GM10266 (cell line): ENCODE measurements around the gene DAP3.
"Not testable (repeated sequence)": the region's sequence is repeated elsewhere in the genome, so short reads cannot be mapped to it uniquely, and the experiment has no call there.

Source experiments
- DNase-seq: peaks from one replicate; pipeline ENCODE4 v3.0.0; 2012; ENCODE audit errors: extremely low spot score
- TF ChIP-seq, protein P1 (sequence below): IDR thresholded peaks from 2 replicates; pipeline ENCODE4 v1.5.1; 2012; ENCODE audit warnings: mild to moderate bottlenecking, low read depth; ENCODE audit not compliant: control insufficient read depth, insufficient read depth; ENCODE audit errors: missing control alignments

DAP3 gene

DNA sequence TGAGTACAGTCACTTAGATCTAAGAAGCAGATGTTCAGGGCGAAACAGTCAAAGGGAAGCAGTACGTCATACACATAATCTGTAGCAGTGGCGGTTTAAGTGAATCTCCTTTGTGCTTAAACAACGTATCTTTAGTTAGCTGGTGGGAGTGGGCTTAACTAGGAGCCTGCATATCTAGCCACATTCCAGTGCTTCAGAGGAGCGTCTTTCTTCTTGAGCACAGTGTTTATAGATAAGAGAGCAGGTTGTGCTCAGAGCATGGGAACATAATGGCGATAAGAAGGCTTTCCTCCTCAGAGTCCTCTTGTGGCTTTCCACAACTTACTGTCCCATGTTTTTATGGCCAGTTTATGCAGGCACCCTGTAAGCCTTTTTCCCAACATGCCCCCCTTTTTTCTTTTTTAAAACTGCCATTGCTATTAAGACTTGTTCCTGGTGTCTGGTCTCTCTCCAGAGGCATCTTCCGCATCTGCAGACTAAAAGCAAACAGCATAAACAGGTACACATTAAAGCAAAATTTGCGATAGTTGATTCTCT is 3.2 kb downstream of the DAP3 start:
- TF ChIP-seq, protein P1, sequence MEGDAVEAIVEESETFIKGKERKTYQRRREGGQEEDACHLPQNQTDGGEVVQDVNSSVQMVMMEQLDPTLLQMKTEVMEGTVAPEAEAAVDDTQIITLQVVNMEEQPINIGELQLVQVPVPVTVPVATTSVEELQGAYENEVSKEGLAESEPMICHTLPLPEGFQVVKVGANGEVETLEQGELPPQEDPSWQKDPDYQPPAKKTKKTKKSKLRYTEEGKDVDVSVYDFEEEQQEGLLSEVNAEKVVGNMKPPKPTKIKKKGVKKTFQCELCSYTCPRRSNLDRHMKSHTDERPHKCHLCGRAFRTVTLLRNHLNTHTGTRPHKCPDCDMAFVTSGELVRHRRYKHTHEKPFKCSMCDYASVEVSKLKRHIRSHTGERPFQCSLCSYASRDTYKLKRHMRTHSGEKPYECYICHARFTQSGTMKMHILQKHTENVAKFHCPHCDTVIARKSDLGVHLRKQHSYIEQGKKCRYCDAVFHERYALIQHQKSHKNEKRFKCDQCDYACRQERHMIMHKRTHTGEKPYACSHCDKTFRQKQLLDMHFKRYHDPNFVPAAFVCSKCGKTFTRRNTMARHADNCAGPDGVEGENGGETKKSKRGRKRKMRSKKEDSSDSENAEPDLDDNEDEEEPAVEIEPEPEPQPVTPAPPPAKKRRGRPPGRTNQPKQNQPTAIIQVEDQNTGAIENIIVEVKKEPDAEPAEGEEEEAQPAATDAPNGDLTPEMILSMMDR, result no peak
- DNase-seq, result no peak

DNA sequence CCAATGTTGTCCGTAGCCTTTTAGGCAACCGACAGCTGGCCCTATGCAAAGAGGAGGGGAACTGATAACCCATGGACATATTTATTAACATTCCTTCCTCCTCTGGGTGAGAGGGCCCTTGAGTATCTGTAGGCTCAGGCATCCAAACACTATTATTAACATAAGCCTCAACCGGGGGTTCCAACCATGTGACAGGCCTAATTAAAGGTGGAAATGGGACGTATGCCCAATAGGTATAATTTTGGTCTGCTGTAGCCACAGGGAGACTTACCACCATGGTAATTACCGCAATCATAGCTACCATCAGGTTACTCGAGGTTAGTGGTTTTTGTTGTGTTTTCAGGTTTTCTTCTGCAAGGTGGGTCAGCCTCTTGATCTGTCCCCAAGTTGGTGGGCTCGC is 5.3 kb downstream of the DAP3 start:
- DNase-seq, result no peak
- TF ChIP-seq, protein P1, result no peak

DNA sequence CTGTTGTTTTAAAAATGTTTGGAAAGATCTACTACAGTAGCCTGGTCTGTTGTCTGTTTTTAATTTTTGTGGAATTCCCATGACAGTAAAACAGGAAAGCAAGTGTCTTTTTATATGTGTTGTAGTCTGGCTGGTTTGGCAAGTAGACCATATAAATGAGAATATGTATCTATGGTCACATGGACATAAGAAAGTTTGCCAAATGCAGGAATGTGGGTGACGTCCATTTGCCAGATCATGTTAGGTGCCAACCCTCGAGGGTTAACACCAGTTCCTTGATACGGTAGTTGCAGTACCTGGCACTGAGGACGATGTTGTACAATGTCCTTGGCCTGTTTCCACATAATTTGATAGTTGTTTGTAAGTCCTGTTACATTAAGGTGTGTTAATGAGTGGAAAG is 6.2 kb downstream of the DAP3 start:
- no peak for DNase-seq
- TF ChIP-seq, protein P1, result no peak

DNA sequence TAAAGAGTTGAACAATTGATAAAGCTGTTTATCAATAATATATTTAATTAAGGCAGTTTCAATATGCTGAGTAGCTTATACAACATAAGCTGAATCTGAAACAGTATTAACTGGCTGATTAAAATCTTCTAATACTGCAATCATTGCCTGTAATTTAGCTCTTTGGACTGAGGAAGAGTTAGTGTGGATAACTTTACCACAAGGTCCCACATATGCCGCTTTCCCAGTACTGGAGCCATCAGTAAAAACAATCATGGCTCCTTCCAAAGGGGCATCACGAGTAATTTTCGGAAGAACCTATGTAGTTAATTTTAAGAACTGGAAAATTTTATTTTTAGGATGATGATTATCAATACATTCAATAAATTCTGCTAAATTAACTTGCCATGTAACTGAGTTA is 6.7 kb downstream of the DAP3 start:
- TF ChIP-seq, protein P1, result no peak
- no peak for DNase-seq

DNA sequence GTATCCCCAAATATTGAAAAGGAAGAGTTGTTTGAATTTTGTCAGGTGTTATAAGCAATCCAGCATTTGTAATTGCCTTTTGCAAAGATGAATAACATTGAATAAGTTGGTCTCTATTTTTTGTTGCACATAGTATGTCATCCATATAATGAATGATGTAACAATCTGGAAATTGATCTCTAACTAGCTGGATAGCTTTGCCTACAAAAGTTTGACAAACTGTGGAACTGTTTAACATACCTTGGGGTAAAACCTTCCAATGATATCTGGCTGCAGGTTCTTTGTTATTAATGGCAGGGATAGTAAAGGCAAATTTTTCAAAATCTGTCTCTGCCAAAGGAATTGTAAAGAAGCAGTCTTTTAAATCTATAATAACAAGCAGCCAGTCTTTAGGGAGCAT is 7.6 kb downstream of the DAP3 start:
- DNase-seq, result no peak
- TF ChIP-seq, protein P1, result no peak

DNA sequence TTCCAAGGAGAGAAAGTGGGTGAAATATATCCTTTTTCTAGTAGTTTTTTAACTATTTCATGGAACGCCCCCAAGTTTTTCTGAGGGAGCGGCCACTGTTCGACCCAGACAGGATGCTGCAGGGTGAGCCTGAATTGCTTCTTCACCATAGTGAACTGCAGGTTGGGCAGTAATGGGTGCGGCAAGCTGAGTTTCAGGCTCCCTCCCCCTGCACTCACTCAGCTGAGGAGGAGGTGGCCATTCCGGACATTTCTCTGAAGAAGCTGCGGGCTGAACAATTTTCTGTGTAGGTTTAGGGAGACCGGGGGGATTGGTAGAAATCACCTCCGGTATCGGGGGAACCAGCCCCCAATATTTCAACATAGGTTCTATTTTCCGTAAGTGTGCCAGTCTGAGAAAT is 8.2 kb downstream of the DAP3 start:
- TF ChIP-seq, protein P1, result no peak
- no peak for DNase-seq

DNA sequence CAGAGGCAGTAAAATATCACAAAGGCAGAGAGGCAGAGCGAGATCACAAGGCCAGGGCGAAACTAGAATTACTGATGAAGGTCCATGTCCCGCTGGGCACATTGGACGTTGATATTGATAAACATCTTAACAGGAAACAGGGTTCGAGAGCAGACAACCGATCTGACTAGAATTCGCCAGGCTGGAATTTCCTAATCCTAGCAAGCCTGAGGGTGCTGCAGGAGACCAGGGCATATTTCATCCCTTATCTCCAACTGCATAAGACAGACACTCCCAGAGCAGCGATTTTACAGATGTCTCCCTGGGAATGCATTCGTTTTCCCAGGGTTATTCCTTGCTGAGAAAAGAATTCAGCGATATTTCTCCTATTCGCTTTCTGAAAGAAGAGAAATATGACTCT is 8.7 kb downstream of the DAP3 start:
- DNase-seq, result not testable (repeated sequence)

DNA sequence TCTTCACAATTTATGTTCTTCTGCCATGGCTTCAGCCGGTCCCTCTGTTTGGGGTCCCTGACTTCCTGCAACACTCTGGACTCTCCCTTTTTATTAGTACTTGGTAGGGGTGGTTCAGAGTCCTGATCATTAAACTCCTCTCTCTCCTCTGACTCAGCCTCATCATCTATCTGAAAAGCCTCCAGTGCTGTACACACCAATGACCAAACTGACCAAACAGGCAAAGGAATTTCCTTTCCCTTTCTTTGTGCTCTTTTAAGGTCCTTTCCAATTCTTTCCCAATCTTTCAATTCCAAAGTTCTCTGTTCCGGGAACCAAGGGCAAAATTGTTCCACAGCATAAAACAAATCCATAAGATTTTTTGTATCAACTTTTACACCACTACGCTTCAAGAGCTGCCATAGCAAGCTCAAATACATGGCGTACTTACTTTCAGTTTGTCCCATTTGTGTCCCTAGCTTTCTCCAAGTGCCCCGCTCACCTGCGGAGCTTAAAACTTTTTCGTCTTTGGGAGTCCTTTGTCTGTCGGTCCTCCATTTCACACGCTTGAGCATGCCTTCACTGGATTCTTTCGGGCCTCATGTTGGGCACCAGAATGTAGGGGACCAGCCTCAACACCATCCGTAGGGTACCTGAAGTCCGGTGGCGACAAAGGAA is 9.6 kb downstream of the DAP3 start:
- TF ChIP-seq, protein P1, result no peak
- no peak for DNase-seq

DNA sequence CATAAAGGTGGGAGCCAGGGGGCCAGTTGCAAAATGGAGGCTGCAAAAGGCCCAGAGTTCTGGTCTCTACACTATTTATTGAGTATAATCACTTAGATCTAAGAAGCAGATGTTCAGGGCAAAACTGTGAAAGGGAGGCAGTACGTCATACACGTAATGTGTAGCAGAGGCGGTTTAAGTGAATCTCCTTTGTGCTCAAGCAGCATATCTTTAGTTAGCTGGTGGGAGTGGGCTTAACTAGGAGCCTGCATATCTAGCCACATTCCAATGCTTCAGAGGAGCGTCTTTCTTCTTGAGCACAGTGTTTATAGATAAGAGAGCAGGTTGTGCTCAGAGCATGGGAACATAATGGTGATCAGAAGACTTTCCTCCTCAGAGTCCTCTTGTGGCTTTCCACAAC is 10.2 kb downstream of the DAP3 start:
- not testable (repeated sequence) for DNase-seq

DNA sequence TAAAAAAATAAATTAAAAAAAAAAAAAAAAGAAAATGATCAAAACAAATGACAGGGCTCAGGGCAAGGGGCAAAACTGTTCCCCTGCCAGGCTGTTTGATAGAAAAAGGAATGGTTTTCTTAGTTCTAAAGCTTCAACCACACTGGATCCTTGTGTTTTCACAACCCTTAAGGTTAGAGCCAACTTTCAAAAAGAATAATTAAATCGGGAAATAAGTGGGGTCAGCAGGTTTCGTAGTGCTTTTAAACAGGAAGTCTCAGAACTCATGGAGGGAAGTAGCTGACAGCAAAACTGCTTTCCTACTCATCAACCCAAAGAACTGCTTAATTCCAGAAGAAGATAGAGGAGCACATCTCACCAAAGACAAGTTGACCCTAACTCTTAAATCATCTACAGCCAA is 12.8 kb downstream of the DAP3 start:
- not testable (repeated sequence) for DNase-seq
